Endothelial cell of umbilical vein (primary cell): ENCODE data around the gene SPIRE2. TPM values are rescaled to one million over a fixed set of nuclear protein-coding genes. Genes with fewer than 3 reads are reported as not detected.

Experiments used
- BruUV-seq: library from RNA; stranded (reverse); fragments of 400-500 nt; replicated peaks from 2 replicates; lab custom pipeline; 2021; lab: Mats Ljungman, UMichigan
- CTCF ChIA-PET: fragments of 300-600, 350-600 bp; sonication (Branson Sonifier 250); formaldehyde crosslinking; loops from one replicate; lab custom pipeline; 2021; ENCODE audit warnings: antibody characterized with exemption, inconsistent platforms; lab: Charles Lee
- POLR2A ChIA-PET: fragments of 300-600, 350-600 bp; sonication (Branson Sonifier 250); formaldehyde crosslinking; loops from one replicate; lab custom pipeline; 2021; ENCODE audit warnings: antibody characterized with exemption, inconsistent platforms; lab: Charles Lee
- DNase-seq: peaks from one replicate; pipeline ENCODE4 v3.0.0-alpha.2; 2011; ENCODE audit warnings: low read depth, low spot score
- FAIRE-seq: peaks from 2 replicates; lab custom pipeline; 2011; peaks lifted over from hg19 to GRCh38; lab: Jason Lieb, UNC
- H2AFZ ChIP-seq: 2 replicates; pipeline ENCODE4 v1.6.0; 2012; ENCODE audit warnings: low read depth, low read length, control low read depth, inconsistent platforms
- H3K27ac ChIP-seq: 2 replicates; pipeline ENCODE4 v1.5.1; 2011; ENCODE audit warnings: low read depth, mild to moderate bottlenecking, control low read depth, low read length, moderate library complexity; ENCODE audit not compliant: insufficient read depth
- H3K27me3 ChIP-seq, 2 experiments: 2 replicates each; pipeline versions ENCODE4 v1.6.0 to v1.6.1; 2011; ENCODE audit warnings: low read length in 2 of 2, mixed read lengths in 1 of 2; ENCODE audit not compliant: control insufficient read depth in 2 of 2, insufficient read depth in 2 of 2
- H3K36me3 ChIP-seq, 2 experiments: 2 replicates in 1 of 2; 3 replicates in 1 of 2; pipeline ENCODE4 v1.5.1; 2011; ENCODE audit warnings: low read length in 2 of 2, mild to moderate bottlenecking in 1 of 2, moderate library complexity in 1 of 2; ENCODE audit not compliant: control insufficient read depth in 2 of 2, insufficient read depth in 2 of 2; ENCODE audit errors: extremely low read depth in 1 of 2
- H3K4me1 ChIP-seq: 3 replicates; pipeline ENCODE4 v1.5.1; 2011; ENCODE audit warnings: mild to moderate bottlenecking, low read length; ENCODE audit not compliant: control insufficient read depth, insufficient read depth; ENCODE audit errors: extremely low read depth
- H3K4me2 ChIP-seq: 2 replicates; pipeline ENCODE4 v1.6.1; 2011; ENCODE audit warnings: low read length, control low read depth, mixed read lengths; ENCODE audit not compliant: insufficient read depth
- H3K4me3 ChIP-seq, 3 experiments: fragments of 200-600 bp in 1 of 3; sonication (generic), shearing (Covaris generic) in 1 of 3; replicated peaks in 1 of 3; 2 replicates each; pipeline ENCODE4 v1.5.1; 2011 to 2016; ENCODE audit warnings: control low read depth in 3 of 3, low read length in 3 of 3, mild to moderate bottlenecking in 2 of 3, inconsistent platforms in 1 of 3, low read depth in 1 of 3, moderate library complexity in 1 of 3; ENCODE audit not compliant: insufficient read depth in 1 of 3
- H3K79me2 ChIP-seq: 2 replicates; pipeline ENCODE4 v1.6.0; 2012; ENCODE audit warnings: low read length, inconsistent platforms; ENCODE audit not compliant: control insufficient read depth, insufficient read depth
- H3K9ac ChIP-seq: replicated peaks from 2 replicates; pipeline ENCODE3; 2011; ENCODE audit warnings: low read length, control low read depth; ENCODE audit not compliant: insufficient read depth; ENCODE audit errors: extremely low read depth
- H3K9me1 ChIP-seq: replicated peaks from 3 replicates; pipeline ENCODE4 v1.6.0; 2011; ENCODE audit warnings: mild to moderate bottlenecking, low read length; ENCODE audit not compliant: control insufficient read depth, insufficient read depth; ENCODE audit errors: extremely low read depth
- H3K9me3 ChIP-seq: replicated peaks from 2 replicates; pipeline ENCODE4 v1.5.1; 2012; ENCODE audit warnings: low read length, inconsistent platforms; ENCODE audit not compliant: control insufficient read depth, insufficient read depth
- H4K20me1 ChIP-seq: replicated peaks from 2 replicates; pipeline ENCODE3; 2011; ENCODE audit warnings: mild to moderate bottlenecking, low read length; ENCODE audit not compliant: control insufficient read depth, insufficient read depth; ENCODE audit errors: extremely low read depth
- EZH2 ChIP-seq: IDR thresholded peaks from 2 replicates; pipeline ENCODE4 v1.6.1; 2012; ENCODE audit warnings: borderline replicate concordance, low read depth, mild to moderate bottlenecking, moderate library complexity, low read length, inconsistent platforms; ENCODE audit not compliant: severe bottlenecking
- FOS ChIP-seq: IDR thresholded peaks from 2 replicates; pipeline ENCODE4 v1.6.1; 2011; ENCODE audit warnings: mild to moderate bottlenecking, low read length, moderate library complexity, borderline replicate concordance; ENCODE audit not compliant: insufficient read depth
- GATA2 ChIP-seq: IDR thresholded peaks from 2 replicates; pipeline ENCODE4 v1.7.0; 2011; ENCODE audit warnings: low read depth, mild to moderate bottlenecking, moderate library complexity, mixed read lengths, low read length; ENCODE audit not compliant: insufficient read length, insufficient read depth
- POLR2A ChIP-seq: IDR thresholded peaks from 2 replicates; pipeline ENCODE4 v1.6.1; 2012; ENCODE audit warnings: low read depth, mild to moderate bottlenecking, control low read depth, low read length
- POLR2AphosphoS5 ChIP-seq: IDR thresholded peaks from 2 replicates; pipeline ENCODE4 v1.6.1; 2012; ENCODE audit warnings: low read depth, mild to moderate bottlenecking, control low read depth, low read length, moderate library complexity; ENCODE audit not compliant: insufficient read depth
- dilution Hi-C: fragments of 300-500 bp; cut with MboI; formaldehyde crosslinking; loops from one replicate; pipeline ENCODE4 v1.15.0; 2019; ENCODE audit warnings: low sequenced_read_pairs; ENCODE audit not compliant: extremely low pct_ligation_motif_present
- intact Hi-C: fragments of 100-400 bp; cut with micrococcal nuclease; formaldehyde crosslinking; loops from one replicate; pipeline ENCODE4 v1.10.0; 2022
- polyA plus RNA-seq, 4 experiments: library from polyadenylated mRNA; depleted of rRNA in 3 of 4; stranded (reverse) in 3 of 4; unstranded in 1 of 4; fragments of >200 nt; gene quantifications; 2 replicates each; pipeline versions ENCODE4 v1.2.1 to v1.2.3, GENCODE V29; 2011 to 2012; ENCODE audit warnings: missing spikeins in 1 of 4
- total RNA-seq: library from RNA; stranded (reverse); gene quantifications from 2 replicates; pipeline ENCODE4 v1.2.3, GENCODE V29; 2021
- TF ChIP-seq, protein P1 (sequence below), 2 donors: IDR thresholded peaks; 1 replicate in 1 of 2; 2 replicates in 1 of 2; pipeline ENCODE4 v1.5.1; 2011; ENCODE audit warnings: low read length in 2 of 2, mild to moderate bottlenecking in 2 of 2, moderate library complexity in 2 of 2, control low read depth in 1 of 2, inconsistent platforms in 1 of 2, low read depth in 1 of 2; ENCODE audit not compliant: insufficient read depth in 1 of 2; ENCODE audit errors: extremely low read depth in 1 of 2
- TF ChIP-seq, protein P2 (sequence below): IDR thresholded peaks from 2 replicates; pipeline ENCODE4 v1.6.1; 2011; ENCODE audit not compliant: insufficient read depth, insufficient read length

The SPIRE2 gene
- total and polyA plus RNA-seq, 2 donors (not counting 3 experiments of a cell fraction or from before 2014, with no cell fraction given) = 1.2 to 3.1 TPM

DNA sequence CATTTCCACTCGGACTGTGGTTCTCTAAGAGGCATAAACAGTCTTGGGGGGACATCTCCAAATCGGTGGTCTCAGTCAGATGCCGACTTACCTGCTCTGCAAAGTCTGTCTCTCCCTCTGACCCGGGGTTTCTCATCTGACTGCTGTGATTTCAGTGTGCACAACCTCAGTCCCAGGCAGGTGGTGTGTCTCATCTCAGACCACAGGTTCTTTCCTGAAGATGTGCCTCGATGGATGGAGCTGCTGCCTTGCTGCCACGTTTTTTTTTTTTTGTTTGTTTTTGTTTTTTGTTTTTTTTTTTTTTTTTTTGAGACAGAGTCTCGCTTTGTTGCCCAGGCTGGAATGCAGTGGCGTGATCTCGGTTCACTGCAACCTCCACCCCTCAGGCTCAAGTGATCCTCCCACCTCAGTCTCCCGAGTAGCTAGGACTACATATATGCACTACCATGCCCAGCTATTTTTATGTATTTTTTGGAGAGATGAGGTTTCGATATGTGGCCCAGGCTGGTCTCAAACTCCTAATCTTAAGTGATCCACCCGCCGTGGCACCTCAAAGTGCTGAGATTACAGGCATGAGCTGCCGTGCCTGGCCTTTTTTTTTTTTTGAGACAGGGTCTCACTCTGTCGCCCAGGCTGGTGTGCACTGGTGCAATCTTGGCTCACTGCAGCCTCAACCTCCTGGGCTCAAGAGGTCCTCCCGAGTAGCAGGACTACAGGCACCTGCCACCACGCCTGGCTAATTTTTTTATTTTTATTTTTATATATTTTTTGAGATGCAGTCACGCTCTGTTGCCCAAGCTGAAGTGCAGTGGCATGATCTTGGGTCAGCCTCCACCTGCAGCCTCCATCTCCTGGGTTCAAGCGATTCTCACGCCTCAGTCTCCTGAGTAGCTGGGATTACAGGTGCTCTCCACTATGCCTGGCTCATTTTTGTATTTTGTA is 15.4 kb downstream of the SPIRE2 start:
- TF ChIP-seq GATA2 (no peak), FOS (no peak), POLR2A (no peak), EZH2 (no peak), POLR2AphosphoS5 (no peak)
- TF ChIP-seq, protein P1, sequence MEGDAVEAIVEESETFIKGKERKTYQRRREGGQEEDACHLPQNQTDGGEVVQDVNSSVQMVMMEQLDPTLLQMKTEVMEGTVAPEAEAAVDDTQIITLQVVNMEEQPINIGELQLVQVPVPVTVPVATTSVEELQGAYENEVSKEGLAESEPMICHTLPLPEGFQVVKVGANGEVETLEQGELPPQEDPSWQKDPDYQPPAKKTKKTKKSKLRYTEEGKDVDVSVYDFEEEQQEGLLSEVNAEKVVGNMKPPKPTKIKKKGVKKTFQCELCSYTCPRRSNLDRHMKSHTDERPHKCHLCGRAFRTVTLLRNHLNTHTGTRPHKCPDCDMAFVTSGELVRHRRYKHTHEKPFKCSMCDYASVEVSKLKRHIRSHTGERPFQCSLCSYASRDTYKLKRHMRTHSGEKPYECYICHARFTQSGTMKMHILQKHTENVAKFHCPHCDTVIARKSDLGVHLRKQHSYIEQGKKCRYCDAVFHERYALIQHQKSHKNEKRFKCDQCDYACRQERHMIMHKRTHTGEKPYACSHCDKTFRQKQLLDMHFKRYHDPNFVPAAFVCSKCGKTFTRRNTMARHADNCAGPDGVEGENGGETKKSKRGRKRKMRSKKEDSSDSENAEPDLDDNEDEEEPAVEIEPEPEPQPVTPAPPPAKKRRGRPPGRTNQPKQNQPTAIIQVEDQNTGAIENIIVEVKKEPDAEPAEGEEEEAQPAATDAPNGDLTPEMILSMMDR (IDR thresholded peaks at IDR 0.05; ENCODE audit: extremely low read depth in 1 of 2, insufficient read depth in 1 of 2, low read depth in 1 of 2, low read length in 2 of 2) = no peak
- TF ChIP-seq, protein P2, sequence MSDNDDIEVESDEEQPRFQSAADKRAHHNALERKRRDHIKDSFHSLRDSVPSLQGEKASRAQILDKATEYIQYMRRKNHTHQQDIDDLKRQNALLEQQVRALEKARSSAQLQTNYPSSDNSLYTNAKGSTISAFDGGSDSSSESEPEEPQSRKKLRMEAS = no peak
- ChIA-PET POLR2A (interaction anchor here (0.7 kb wide), 1 partner anchor 29 kb away, joined by 3 read pairs; no protein-coding TSS in a partner anchor), CTCF (interaction anchor here (1.4 to 1.6 kb wide), 2 partner anchors 17 to 144 kb away, joined by 3 to 6 read pairs; no protein-coding TSS in a partner anchor)
- Histone ChIP-seq H3K9me1 (no peaks in the 10 kb centered on the region), H3K27me3 (no peaks in the 10 kb centered on the region), H3K9ac (no peak overlapping the region), H3K9me3 (no peaks in the 10 kb centered on the region), H3K27ac (no peak overlapping the region), H4K20me1 (no peaks in the 10 kb centered on the region), H3K36me3 (no peaks in the 10 kb centered on the region), H2AFZ (no peak overlapping the region), H3K4me3 (no peak overlapping the region), H3K4me1 (no peaks in the 10 kb centered on the region), H3K79me2 (no peaks in the 10 kb centered on the region), H3K4me2 (no peak overlapping the region)
- intact Hi-C loops = no loop called here
- BruUV-seq = no TSS peak
- FAIRE-seq (no peak), DNase-seq (no peak)
- dilution Hi-C loops = no loop called here
